ENCODE results near the gene RABAC1. TPM values are rescaled to one million over a fixed set of nuclear protein-coding genes. Genes with fewer than 3 reads are reported as not detected.

RABAC1 gene
- total and polyA plus RNA-seq, 9 of the 15 experiments (the other 6 are each of a cell fraction or from before 2014, with no cell fraction given), result 2.4 to 28.1 (median 9.3) TPM

GRCh38 chr19:41928754-41929535, 30.2 kb downstream of the RABAC1 start (continued):
- TF ChIP-seq ZBTB9 (CRISPR knock-in tag; IDR thresholded peaks at IDR 0.05) (no peak), TEAD4 (IDR thresholded peaks at IDR 0.05; ENCODE audit: low read length) (no peak), TEAD4 (CRISPR knock-in tag; IDR thresholded peaks at IDR 0.05; ENCODE audit: borderline replicate concordance) (no peak), POLR2AphosphoS5 (IDR thresholded peaks at IDR 0.05; ENCODE audit: control insufficient read depth, insufficient read depth, low read depth, low read length) (no peak), TEAD1 (CRISPR knock-in tag; IDR thresholded peaks at IDR 0.05) (peak in 1 of 2 experiments; percentile 48; a peak in 1 of 4 replicates), SRF (CRISPR knock-in tag; IDR thresholded peaks at IDR 0.05) (no peak), TCF7L2 (IDR thresholded peaks at IDR 0.05; ENCODE audit: low read depth, low read length) (no peak), ZBTB2 (IDR thresholded peaks at IDR 0.05) (peak; percentile 86), AFF1 (IDR thresholded peaks at IDR 0.05; ENCODE audit: low read depth in 1 of 2, partially characterized antibody in 2 of 2) (peak; percentile 61 to 87), CUX1 (CRISPR knock-in tag; IDR thresholded peaks at IDR 0.05) (no peak), BDP1 (IDR thresholded peaks at IDR 0.05; ENCODE audit: insufficient read depth, insufficient read length) (no peak), NFIX (CRISPR knock-in tag; IDR thresholded peaks at IDR 0.05; ENCODE audit: low read depth) (no peak), NFE2 (IDR thresholded peaks at IDR 0.05; ENCODE audit: low read depth) (no peak), HDAC1 (IDR thresholded peaks at IDR 0.05) (peak in 1 of 2 experiments; percentile 94; a peak in 2 of 4 replicates), ZNF23 (CRISPR knock-in tag; IDR thresholded peaks at IDR 0.05) (no peak)
